ENCODE measurements around the gene NR6A1. TPM values are rescaled to one million over a fixed set of nuclear protein-coding genes. Genes with fewer than 3 reads are reported as not detected.

The NR6A1 gene
- 302 and 313 TPM in 2 replicates for total RNA-seq (ENCODE audit: low replicate concordance)

DNA sequence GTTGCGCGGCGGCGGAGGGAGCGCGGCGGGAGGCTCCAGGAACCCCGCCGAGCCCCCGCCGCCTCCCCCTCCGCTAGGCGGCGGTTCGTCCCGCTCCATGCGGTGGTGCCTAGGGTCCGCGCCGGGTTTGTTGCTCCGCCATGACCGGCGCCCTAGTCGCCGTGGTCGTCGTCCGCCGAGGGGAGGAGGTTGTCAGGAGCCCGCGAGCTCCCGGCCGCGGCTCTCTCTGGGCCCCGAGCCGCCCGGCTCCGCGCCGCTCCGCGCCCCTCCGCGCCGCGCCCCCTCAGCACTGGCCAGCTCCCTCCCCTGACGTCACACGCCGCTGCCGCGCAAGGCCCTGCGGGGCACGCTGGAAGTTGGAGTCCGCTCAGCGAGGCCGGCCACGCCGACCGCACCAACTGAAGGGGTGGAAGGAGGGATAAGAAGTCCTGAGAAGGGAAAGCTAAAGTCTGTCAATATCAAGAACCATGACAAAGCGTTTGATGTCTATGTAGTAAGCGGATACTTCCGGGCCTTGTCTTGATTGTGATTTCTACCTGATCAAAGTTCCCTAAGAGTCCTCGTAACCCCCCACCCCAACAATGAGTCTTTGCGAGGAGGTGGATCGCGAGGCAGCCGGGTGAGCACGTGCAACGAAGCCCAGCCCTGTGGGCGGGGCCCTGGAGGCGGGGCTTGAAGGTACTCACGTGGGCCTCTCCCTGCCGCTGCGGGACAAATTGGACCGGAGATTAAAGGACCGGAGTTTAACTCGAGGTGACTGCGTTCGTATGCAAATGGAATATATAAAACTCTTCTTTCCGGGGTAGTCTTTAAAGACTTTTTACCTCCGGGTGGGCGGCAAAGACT is at the start of gene NR6A1:
TSS of gene NR6A1 (minus strand) at position 291 of the 846 bp plus-strand sequence.
- Mint-ChIP-seq H3K4me3 (peak within 1 kb of the TSS; percentile 96), H3K36me3 (no peaks in the 10 kb centered on the region), H3K4me1 (peaks cover 50% of the 10 kb centered on the region), H3K27me3 (ENCODE audit: insufficient read depth, low read depth) (peaks cover 17% of the 10 kb centered on the region), H3K9me3 (no peaks in the 10 kb centered on the region), H3K27ac (peak within 1 kb of the TSS; percentile 99)
- peak within 1 kb of the TSS; percentile 96 for H3K27ac ChIP-seq
- peaks cover 25% of the 10 kb centered on the region for H3K4me1 ChIP-seq
- peaks cover 32% of the 10 kb centered on the region for H4K20me1 ChIP-seq (ENCODE audit: low read depth)
- H3F3A ChIP-seq (ENCODE audit: low read depth), result peaks cover 59% of the 10 kb centered on the region
- TF ChIP-seq EZH2 (IDR thresholded peaks at IDR 0.05) (no peak), EZH2phosphoT487 (IDR thresholded peaks at IDR 0.05) (no peak)
- TF ChIP-seq, protein P1, sequence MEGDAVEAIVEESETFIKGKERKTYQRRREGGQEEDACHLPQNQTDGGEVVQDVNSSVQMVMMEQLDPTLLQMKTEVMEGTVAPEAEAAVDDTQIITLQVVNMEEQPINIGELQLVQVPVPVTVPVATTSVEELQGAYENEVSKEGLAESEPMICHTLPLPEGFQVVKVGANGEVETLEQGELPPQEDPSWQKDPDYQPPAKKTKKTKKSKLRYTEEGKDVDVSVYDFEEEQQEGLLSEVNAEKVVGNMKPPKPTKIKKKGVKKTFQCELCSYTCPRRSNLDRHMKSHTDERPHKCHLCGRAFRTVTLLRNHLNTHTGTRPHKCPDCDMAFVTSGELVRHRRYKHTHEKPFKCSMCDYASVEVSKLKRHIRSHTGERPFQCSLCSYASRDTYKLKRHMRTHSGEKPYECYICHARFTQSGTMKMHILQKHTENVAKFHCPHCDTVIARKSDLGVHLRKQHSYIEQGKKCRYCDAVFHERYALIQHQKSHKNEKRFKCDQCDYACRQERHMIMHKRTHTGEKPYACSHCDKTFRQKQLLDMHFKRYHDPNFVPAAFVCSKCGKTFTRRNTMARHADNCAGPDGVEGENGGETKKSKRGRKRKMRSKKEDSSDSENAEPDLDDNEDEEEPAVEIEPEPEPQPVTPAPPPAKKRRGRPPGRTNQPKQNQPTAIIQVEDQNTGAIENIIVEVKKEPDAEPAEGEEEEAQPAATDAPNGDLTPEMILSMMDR (IDR thresholded peaks at IDR 0.05), result peak; percentile 29
- no peaks in the 10 kb centered on the region for H3K9me3 ChIP-seq (ENCODE audit: low read depth)
- H3K36me3 ChIP-seq, result no peaks in the 10 kb centered on the region
- peak within 1 kb of the TSS; percentile 94 for H3K4me3 ChIP-seq
- peak within 1 kb of the TSS; percentile 95 for H3K4me2 ChIP-seq
- peaks cover 48% of the 10 kb centered on the region for H3K79me2 ChIP-seq (ENCODE audit: low read depth)
- peaks cover 8% of the 10 kb centered on the region for H3K27me3 ChIP-seq
- peak; percentile 99 for DNase-seq (ENCODE audit: low spot score)
- H2AFZ ChIP-seq (replicated peaks), result peak within 1 kb of the TSS; percentile 61
- H3K9ac ChIP-seq, result peak within 1 kb of the TSS; percentile 80

DNA sequence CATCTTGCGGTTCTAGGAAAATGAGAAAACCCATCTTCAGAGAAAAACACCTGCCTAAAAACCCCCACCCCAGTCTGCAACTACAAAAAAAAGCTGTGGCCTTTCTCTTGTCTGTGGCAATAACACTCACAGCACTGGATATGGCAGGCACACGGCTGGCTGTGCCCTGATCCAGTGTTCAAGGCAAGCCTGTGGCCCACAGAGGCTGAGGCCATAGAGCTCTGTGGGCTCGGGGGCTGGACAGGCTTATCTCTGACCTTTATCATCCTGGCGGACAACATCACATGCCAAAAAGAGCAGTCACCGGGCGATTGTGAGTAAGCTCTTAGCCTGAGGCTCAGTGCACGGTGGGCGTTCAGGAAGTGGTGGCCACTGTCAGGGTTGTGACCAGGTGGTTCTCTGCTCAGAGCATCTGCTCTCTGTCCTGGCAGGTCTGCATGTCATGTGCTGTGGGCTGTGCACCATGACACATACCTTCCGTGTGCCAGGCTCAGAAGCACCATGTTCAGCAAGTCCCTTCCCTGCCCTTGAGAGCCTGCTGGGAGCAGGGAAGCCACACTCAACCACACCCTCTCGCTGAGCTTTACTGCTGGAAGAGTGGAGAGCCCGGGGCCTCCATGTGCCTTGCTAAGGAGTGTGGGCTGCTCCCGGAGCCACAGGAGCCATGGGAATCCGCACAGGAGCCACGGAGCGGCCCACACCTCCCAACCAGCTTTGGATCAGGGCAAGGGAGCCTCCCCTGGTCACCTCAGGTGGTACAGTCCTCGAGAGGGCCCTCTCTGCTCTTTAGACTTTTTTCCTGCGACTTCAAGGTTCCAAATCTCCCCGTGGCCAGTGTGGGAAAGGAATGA is 47.5 kb upstream of the NR6A1 start:
- Histone ChIP-seq H3K4me1 (peaks cover 10% of the 10 kb centered on the region), H3K79me2 (ENCODE audit: low read depth) (no peaks in the 10 kb centered on the region), H3K27me3 (no peaks in the 10 kb centered on the region), H4K20me1 (ENCODE audit: low read depth) (no peaks in the 10 kb centered on the region), H3K9me3 (ENCODE audit: low read depth) (no peaks in the 10 kb centered on the region), H3F3A (ENCODE audit: low read depth) (peaks cover 4% of the 10 kb centered on the region), H3K9ac (no peak overlapping the region), H3K27ac (no peak overlapping the region), H3K4me2 (no peak overlapping the region), H3K36me3 (no peaks in the 10 kb centered on the region), H2AFZ (replicated peaks) (peak overlapping the region; percentile 38), H3K4me3 (no peak overlapping the region)
- no peaks in the 10 kb centered on the region for H3K36me3 Mint-ChIP-seq
- no peaks in the 10 kb centered on the region for H3K9me3 Mint-ChIP-seq
- peak overlapping the region; percentile 73 for H3K27ac Mint-ChIP-seq
- TF ChIP-seq EZH2phosphoT487 (IDR thresholded peaks at IDR 0.05) (no peak), EZH2 (IDR thresholded peaks at IDR 0.05) (no peak)
- H3K4me1 Mint-ChIP-seq, result peaks cover 23% of the 10 kb centered on the region
- H3K4me3 Mint-ChIP-seq, result no peak overlapping the region
- DNase-seq (ENCODE audit: low spot score), result no peak
- peaks cover 2% of the 10 kb centered on the region for H3K27me3 Mint-ChIP-seq (ENCODE audit: insufficient read depth, low read depth)

DNA sequence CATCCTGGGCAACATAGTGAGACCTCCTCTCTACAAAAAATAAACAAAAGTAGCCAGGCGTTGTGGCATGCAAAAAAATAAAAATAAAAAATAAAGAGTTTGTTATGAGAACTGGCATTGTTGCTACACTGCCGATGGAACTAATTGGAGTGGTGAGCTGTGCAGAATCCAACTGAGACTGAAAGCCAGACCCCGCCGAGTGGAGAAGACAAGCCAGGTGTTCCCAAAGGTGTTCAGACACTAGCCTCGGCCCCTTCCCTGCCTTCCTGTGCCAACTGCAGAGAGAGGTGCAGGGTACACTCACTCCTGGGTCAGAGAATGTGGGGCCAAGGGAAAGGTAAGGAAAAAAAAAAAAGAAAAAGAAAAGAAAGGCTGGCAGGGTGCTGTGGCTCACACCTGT is 44.5 kb upstream of the NR6A1 start:
- H3K4me2 ChIP-seq, result no peak overlapping the region

More for the DNA sequence above, 44.5 kb upstream of the NR6A1 start:
- Histone ChIP-seq H3K9ac (no peak overlapping the region), H3K36me3 (no peaks in the 10 kb centered on the region), H4K20me1 (ENCODE audit: low read depth) (no peaks in the 10 kb centered on the region), H3K4me1 (peaks cover 28% of the 10 kb centered on the region), H2AFZ (replicated peaks) (no peak overlapping the region), H3K27me3 (no peaks in the 10 kb centered on the region), H3K27ac (no peak overlapping the region), H3K4me3 (no peak overlapping the region), H3K79me2 (ENCODE audit: low read depth) (no peaks in the 10 kb centered on the region), H3F3A (ENCODE audit: low read depth) (peaks cover 24% of the 10 kb centered on the region), H3K9me3 (ENCODE audit: low read depth) (no peaks in the 10 kb centered on the region)
- Mint-ChIP-seq H3K36me3 (no peaks in the 10 kb centered on the region), H3K4me1 (peaks cover 44% of the 10 kb centered on the region), H3K4me3 (no peak overlapping the region), H3K9me3 (no peaks in the 10 kb centered on the region), H3K27me3 (ENCODE audit: insufficient read depth, low read depth) (no peaks in the 10 kb centered on the region), H3K27ac (no peak overlapping the region)
- no peak for DNase-seq (ENCODE audit: low spot score)
- TF ChIP-seq EZH2phosphoT487 (IDR thresholded peaks at IDR 0.05) (no peak), EZH2 (IDR thresholded peaks at IDR 0.05) (no peak)
- TF ChIP-seq, protein P1 (IDR thresholded peaks at IDR 0.05), result no peak

Data from neural progenitor cell (in vitro differentiated cells).